Caco-2 (cell line): ENCODE data around the gene PTPRS. TPM values are rescaled to one million over a fixed set of nuclear protein-coding genes. Genes with fewer than 3 reads are reported as not detected.
A peak's percentile ranks its signal among the peaks of the same experiment; 100 is the strongest.

ENCODE experiments used
- BruUV-seq: library from RNA; stranded (reverse); fragments of 400-500 nt; replicated peaks from 2 replicates; lab custom pipeline; 2021; lab: Mats Ljungman, UMichigan
- CTCF ChIA-PET: fragments of 300-600 bp; sonication (Branson Sonifier 250); formaldehyde crosslinking; loops from one replicate; lab custom pipeline; 2022; ENCODE audit warnings: antibody characterized with exemption; lab: Charles Lee
- POLR2A ChIA-PET: fragments of 300-600 bp; sonication (Branson Sonifier 250); formaldehyde crosslinking; loops from one replicate; lab custom pipeline; 2022; ENCODE audit warnings: antibody characterized with exemption; lab: Charles Lee
- DNase-seq, 2 experiments: peaks; one replicate each; pipeline versions ENCODE4 v3.0.0 to v3.0.0-alpha.2; 2020 to 2022
- H3K27me3 ChIP-seq: replicated peaks from 2 replicates; pipeline ENCODE4 v1.6.0; 2011; ENCODE audit warnings: low read length; ENCODE audit not compliant: control insufficient read depth, insufficient read depth
- H3K36me3 ChIP-seq: 2 replicates; pipeline ENCODE4 v1.5.1; 2011; ENCODE audit warnings: low read length; ENCODE audit not compliant: control insufficient read depth, insufficient read depth
- H3K4me1 ChIP-seq: fragments of 250-450 bp; sonication (Bioruptor Pico); 2 replicates; pipeline ENCODE4 v1.5.1; 2020; ENCODE audit warnings: mild to moderate bottlenecking
- H3K4me3 ChIP-seq: 2 replicates; pipeline ENCODE4 v1.5.1; 2011; ENCODE audit warnings: low read depth, mild to moderate bottlenecking, control low read depth, low read length
- H3K9me3 ChIP-seq: fragments of 250-450 bp; sonication (Bioruptor Pico); 2 replicates; pipeline ENCODE4 v1.5.1; 2020; ENCODE audit warnings: mild to moderate bottlenecking, moderate library complexity
- H3K27ac Mint-ChIP-seq: one replicate; pipeline ENCODE4 v1.8.0; 2022; ENCODE audit warnings: mixed read lengths; ENCODE audit not compliant: unreplicated experiment
- H3K27me3 Mint-ChIP-seq: one replicate; pipeline ENCODE4 v1.8.0; 2022; ENCODE audit warnings: mixed read lengths; ENCODE audit not compliant: insufficient read depth, unreplicated experiment
- H3K36me3 Mint-ChIP-seq: one replicate; pipeline ENCODE4 v1.8.0; 2022; ENCODE audit warnings: mild to moderate bottlenecking, mixed read lengths; ENCODE audit not compliant: insufficient read depth, unreplicated experiment
- H3K4me1 Mint-ChIP-seq: one replicate; pipeline ENCODE4 v1.8.0; 2022; ENCODE audit warnings: low read depth, mixed read lengths; ENCODE audit not compliant: unreplicated experiment
- H3K4me3 Mint-ChIP-seq: one replicate; pipeline ENCODE4 v1.8.0; 2022; ENCODE audit warnings: mild to moderate bottlenecking, moderate library complexity, mixed read lengths; ENCODE audit not compliant: unreplicated experiment
- H3K9me3 Mint-ChIP-seq: one replicate; pipeline ENCODE4 v1.8.0; 2022; ENCODE audit warnings: mixed read lengths; ENCODE audit not compliant: unreplicated experiment
- CTCF ChIP-seq, 2 experiments: fragments of 200-600 bp in 1 of 2; IDR thresholded peaks; 1 replicate in 1 of 2; 2 replicates in 1 of 2; pipeline versions ENCODE4 v1.5.1 to v1.8.0; 2011 to 2022; ENCODE audit warnings: antibody characterized with exemption in 1 of 2, control low read depth in 1 of 2, inconsistent platforms in 1 of 2, low read depth in 1 of 2, low read length in 1 of 2, mild to moderate bottlenecking in 1 of 2, moderate library complexity in 1 of 2; ENCODE audit not compliant: insufficient read depth in 1 of 2, severe bottlenecking in 1 of 2, unreplicated experiment in 1 of 2
- intact Hi-C: fragments of 100-400 bp; cut with micrococcal nuclease; formaldehyde crosslinking; loops from one replicate; pipeline ENCODE4 v1.10.0; 2022; ENCODE audit not compliant: unreplicated experiment
- total RNA-seq: library from RNA; stranded (reverse); gene quantifications from 2 replicates; pipeline ENCODE4 v1.2.3, GENCODE V29; 2022

PTPRS gene
- total RNA-seq, 1 experiment from 2014 or later = 65.6 TPM

- H3K27ac Mint-ChIP-seq = no peak overlapping the region
- no peak for DNase-seq
- Histone ChIP-seq H3K9me3 (no peaks in the 10 kb centered on the region), H3K27me3 (no peaks in the 10 kb centered on the region), H3K4me1 (no peaks in the 10 kb centered on the region), H3K36me3 (no peaks in the 10 kb centered on the region), H3K4me3 (no peak overlapping the region)
- H3K27me3 Mint-ChIP-seq = no peaks in the 10 kb centered on the region
- intact Hi-C loops = no loop called here
- POLR2A ChIA-PET = no interaction called here
- CTCF ChIA-PET = no interaction called here
- no TSS peak for BruUV-seq
- peaks cover 6% of the 10 kb centered on the region for H3K36me3 Mint-ChIP-seq
- H3K9me3 Mint-ChIP-seq = no peaks in the 10 kb centered on the region
- no peaks in the 10 kb centered on the region for H3K4me1 Mint-ChIP-seq
- TF ChIP-seq CTCF (IDR thresholded peaks at IDR 0.05; ENCODE audit: insufficient read depth in 1 of 2, low read depth in 1 of 2, low read length in 1 of 2, severe bottlenecking in 1 of 2, unreplicated experiment in 1 of 2) = no peak
- H3K4me3 Mint-ChIP-seq = no peak overlapping the region
These were observed 27.3 kb downstream of the PTPRS start for GRCh38 chr19:5313307-5313706.

- Mint-ChIP-seq H3K27me3 (no peaks in the 10 kb centered on the region), H3K36me3 (peaks cover 6% of the 10 kb centered on the region), H3K4me3 (no peak overlapping the region), H3K27ac (no peak overlapping the region), H3K9me3 (no peaks in the 10 kb centered on the region), H3K4me1 (no peaks in the 10 kb centered on the region)
- TF ChIP-seq CTCF (IDR thresholded peaks at IDR 0.05; ENCODE audit: insufficient read depth in 1 of 2, low read depth in 1 of 2, low read length in 1 of 2, severe bottlenecking in 1 of 2, unreplicated experiment in 1 of 2) = no peak
- intact Hi-C loops = no loop called here
- Histone ChIP-seq H3K27me3 (no peaks in the 10 kb centered on the region), H3K36me3 (no peaks in the 10 kb centered on the region), H3K9me3 (no peaks in the 10 kb centered on the region), H3K4me3 (no peak overlapping the region), H3K4me1 (no peaks in the 10 kb centered on the region)
- DNase-seq = no peak
- no TSS peak for BruUV-seq
- CTCF ChIA-PET = interaction anchor here (0.7 kb wide), 2 partner anchors 17 to 209 kb away, joined by 3 to 6 read pairs; no protein-coding TSS in a partner anchor
- POLR2A ChIA-PET = no interaction called here
These were observed 28.6 kb downstream of the PTPRS start for GRCh38 chr19:5312058-5312457.

GRCh38 chr19:5309438-5310204, 31.0 kb downstream of the PTPRS start:
- H3K36me3 Mint-ChIP-seq = peaks cover 6% of the 10 kb centered on the region
- no peaks in the 10 kb centered on the region for H3K27me3 ChIP-seq
- H3K9me3 Mint-ChIP-seq = no peaks in the 10 kb centered on the region
- intact Hi-C loops = no loop called here
- no peaks in the 10 kb centered on the region for H3K27me3 Mint-ChIP-seq
- H3K4me3 Mint-ChIP-seq = no peak overlapping the region
- TF ChIP-seq CTCF (IDR thresholded peaks at IDR 0.05; ENCODE audit: insufficient read depth in 1 of 2, low read depth in 1 of 2, low read length in 1 of 2, severe bottlenecking in 1 of 2, unreplicated experiment in 1 of 2) = no peak
- no TSS peak for BruUV-seq
- H3K4me1 ChIP-seq = no peaks in the 10 kb centered on the region
- POLR2A ChIA-PET = no interaction called here
- CTCF ChIA-PET = no interaction called here
- DNase-seq = no peak
- no peaks in the 10 kb centered on the region for H3K4me1 Mint-ChIP-seq
- H3K9me3 ChIP-seq = no peaks in the 10 kb centered on the region
- peak overlapping the region; percentile 15 for H3K27ac Mint-ChIP-seq
- H3K36me3 ChIP-seq = no peaks in the 10 kb centered on the region
- no peak overlapping the region for H3K4me3 ChIP-seq
